Stimulated activated CD4-positive, alpha-beta T cell treated with anti-CD3 and anti-CD28 coated beads, TNF-alpha, amount 100 ng/mL, for 48 hours (primary cell): Measurements from ENCODE around the gene TM4SF20.

ENCODE experiments used
- DNase-seq, 3 donors: peaks; one replicate each; pipeline ENCODE4 v3.0.0-alpha.2; 2020; ENCODE audit warnings: low read depth in 3 of 3

Gene TM4SF20

GRCh38 chr2:227379095-227379494, at the start of gene TM4SF20:
TSS of gene TM4SF20 (minus strand) at chr2:227379306. CDS start at chr2:227379268, 38 bp downstream.
- no peak for DNase-seq

GRCh38 chr2:227428731-227429285, 49.7 kb upstream of the TM4SF20 start:
- no peak for DNase-seq

GRCh38 chr2:227423656-227424499, 44.8 kb upstream of the TM4SF20 start:
- DNase-seq = no peak

GRCh38 chr2:227420087-227421052, 41.3 kb upstream of the TM4SF20 start:
- DNase-seq = no peak

- no peak for DNase-seq
These were observed 37.6 kb upstream of the TM4SF20 start for GRCh38 chr2:227416701-227417100.

- no peak for DNase-seq
These were observed 36.7 kb upstream of the TM4SF20 start for GRCh38 chr2:227415538-227416424.

- no peak for DNase-seq
These were observed 35.7 kb upstream of the TM4SF20 start for GRCh38 chr2:227414846-227415245.

GRCh38 chr2:227413371-227413770, 34.3 kb upstream of the TM4SF20 start:
- DNase-seq = no peak

GRCh38 chr2:227412877-227413276, 33.8 kb upstream of the TM4SF20 start:
- no peak for DNase-seq

GRCh38 chr2:227411990-227412350, 32.9 kb upstream of the TM4SF20 start:
- DNase-seq = no peak

- peak; percentile 35 to 71 (median 53) for DNase-seq
These were observed 32.3 kb upstream of the TM4SF20 start for GRCh38 chr2:227411320-227411989.

GRCh38 chr2:227410191-227410590, 31.1 kb upstream of the TM4SF20 start:
- DNase-seq = no peak

GRCh38 chr2:227407591-227408151, 28.6 kb upstream of the TM4SF20 start:
- no peak for DNase-seq

GRCh38 chr2:227406177-227407031, 27.3 kb upstream of the TM4SF20 start:
- no peak for DNase-seq

- DNase-seq = no peak
These were observed 25.6 kb upstream of the TM4SF20 start for GRCh38 chr2:227404585-227405271.

GRCh38 chr2:227402959-227403358, 23.9 kb upstream of the TM4SF20 start:
- DNase-seq = no peak

- no peak for DNase-seq
These were observed 23.2 kb upstream of the TM4SF20 start for GRCh38 chr2:227402321-227402720.

GRCh38 chr2:227401550-227401949, 22.4 kb upstream of the TM4SF20 start:
- no peak for DNase-seq
